Keratinocyte (primary cell): ENCODE results near the gene MID1. TPM values are rescaled to one million over a fixed set of nuclear protein-coding genes. Genes with fewer than 3 reads are reported as not detected.

Source experiments
- DNase-seq: peaks from one replicate; pipeline ENCODE4 v3.0.0-alpha.2; 2011; ENCODE audit warnings: low read depth, missing footprints, low spot score
- FAIRE-seq: peaks from 2 replicates; lab custom pipeline; 2011; peaks lifted over from hg19 to GRCh38; lab: Jason Lieb, UNC
- H2AFZ ChIP-seq: 2 replicates; pipeline ENCODE4 v1.6.0; 2012; ENCODE audit warnings: low read length, control low read depth, inconsistent platforms; ENCODE audit not compliant: control insufficient read depth
- H3K27ac ChIP-seq: 2 replicates; pipeline ENCODE4 v1.5.1; 2011; ENCODE audit warnings: low read length; ENCODE audit not compliant: control insufficient read depth, insufficient read depth
- H3K27me3 ChIP-seq: 3 replicates; pipeline ENCODE4 v1.6.0; 2011; ENCODE audit warnings: low read length; ENCODE audit not compliant: control insufficient read depth, insufficient read depth; ENCODE audit errors: extremely low read depth
- H3K36me3 ChIP-seq, 2 experiments: 2 replicates in 1 of 2; 3 replicates in 1 of 2; pipeline ENCODE4 v1.5.1; 2011; ENCODE audit warnings: low read length in 2 of 2, mild to moderate bottlenecking in 1 of 2; ENCODE audit not compliant: control insufficient read depth in 2 of 2, insufficient read depth in 2 of 2; ENCODE audit errors: extremely low read depth in 1 of 2
- H3K4me1 ChIP-seq: 3 replicates; pipeline ENCODE4 v1.5.1; 2011; ENCODE audit warnings: low read length; ENCODE audit not compliant: control insufficient read depth, insufficient read depth; ENCODE audit errors: extremely low read depth
- H3K4me2 ChIP-seq: 3 replicates; pipeline ENCODE4 v1.6.0; 2011; ENCODE audit warnings: low read depth, low read length; ENCODE audit not compliant: control insufficient read depth, insufficient read depth; ENCODE audit errors: extremely low read depth
- H3K4me3 ChIP-seq, 3 experiments: fragments of 200-600 bp in 1 of 3; sonication (generic) in 1 of 3; 2 replicates in 2 of 3; 3 replicates in 1 of 3; pipeline ENCODE4 v1.5.1; 2011 to 2016; ENCODE audit warnings: low read length in 3 of 3, mild to moderate bottlenecking in 3 of 3, control low read depth in 2 of 3, inconsistent platforms in 1 of 3, low read depth in 1 of 3, mixed read lengths in 1 of 3, mixed run types in 1 of 3, moderate library complexity in 1 of 3; ENCODE audit not compliant: control insufficient read depth in 2 of 3, insufficient read depth in 2 of 3; ENCODE audit errors: extremely low read depth in 1 of 3
- H3K79me2 ChIP-seq: 2 replicates; pipeline ENCODE4 v1.6.0; 2012; ENCODE audit warnings: low read length; ENCODE audit not compliant: control insufficient read depth, insufficient read depth
- H3K9ac ChIP-seq: 3 replicates; pipeline ENCODE4 v1.6.0; 2011; ENCODE audit warnings: low read length; ENCODE audit not compliant: control insufficient read depth, insufficient read depth; ENCODE audit errors: extremely low read depth
- H3K9me1 ChIP-seq: 3 replicates; pipeline ENCODE4 v1.6.0; 2011; ENCODE audit warnings: low read length; ENCODE audit not compliant: control insufficient read depth, insufficient read depth; ENCODE audit errors: extremely low read depth
- H3K9me3 ChIP-seq: 2 replicates; pipeline ENCODE4 v1.5.1; 2012; ENCODE audit warnings: low read depth, low read length; ENCODE audit not compliant: control insufficient read depth
- H4K20me1 ChIP-seq: 3 replicates; pipeline ENCODE4 v1.6.0; 2011; ENCODE audit warnings: low read length; ENCODE audit not compliant: control insufficient read depth, insufficient read depth; ENCODE audit errors: extremely low read depth
- CTCF ChIP-seq, 3 experiments: IDR thresholded peaks in 1 of 3; conservative IDR thresholded peaks in 1 of 3; optimal IDR thresholded peaks in 1 of 3; 2 replicates in 2 of 3; 3 replicates in 1 of 3; pipeline versions ENCODE3 to v1.5.1; 2011; ENCODE audit warnings: low read length in 3 of 3, mild to moderate bottlenecking in 3 of 3, moderate library complexity in 2 of 3, control low read depth in 1 of 3, inconsistent platforms in 1 of 3; ENCODE audit not compliant: insufficient read depth in 2 of 3; ENCODE audit errors: extremely low read depth in 1 of 3
- EZH2 ChIP-seq: IDR thresholded peaks from one replicate; pipeline ENCODE4 v1.6.1; 2012; ENCODE audit warnings: inconsistent platforms, mild to moderate bottlenecking, low read length, moderate library complexity
- dilution Hi-C: fragments of 300-500 bp; cut with MboI; formaldehyde crosslinking; loops from one replicate; pipeline ENCODE4 v1.7.0; 2020; ENCODE audit warnings: low sequenced_read_pairs; ENCODE audit not compliant: extremely low pct_ligation_motif_present
- polyA plus RNA-seq, 5 experiments: library from polyadenylated mRNA; depleted of rRNA in 3 of 5; stranded (reverse) in 3 of 5; stranded (forward) in 1 of 5; unstranded in 1 of 5; fragments of >200 nt; gene quantifications; 1 replicate in 1 of 5; 2 replicates in 3 of 5; 3 replicates in 1 of 5; pipeline versions ENCODE4 v1.2.1 to v1.2.3, GENCODE V29; 2011 to 2012; ENCODE audit warnings: missing spikeins in 2 of 5, low read depth in 1 of 5, low replicate concordance in 1 of 5

MID1 gene
- polyA plus RNA-seq, 1 donor (not counting 4 experiments of a cell fraction or from before 2014, with no cell fraction given) = 9.2 TPM

DNA sequence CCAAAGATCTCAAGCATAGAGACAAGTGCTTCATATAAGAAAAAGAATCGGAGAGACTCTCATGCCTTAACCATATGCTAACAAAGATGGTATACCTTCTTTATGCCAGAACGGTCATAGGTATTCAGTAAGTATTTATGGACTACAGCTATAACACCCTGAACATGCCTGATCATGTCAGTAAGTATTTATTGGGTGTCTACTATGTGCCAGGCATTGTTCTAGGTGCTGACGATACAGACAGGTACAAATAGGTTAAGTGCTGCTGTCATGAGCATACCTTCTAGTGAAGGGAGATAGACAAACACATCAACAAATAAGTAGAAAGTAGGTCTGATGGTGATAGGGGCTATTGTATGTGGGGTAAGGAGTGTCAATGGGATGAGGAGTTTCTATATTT lies 9.5 kb upstream of the MID1 start:
- no peaks in the 10 kb centered on the region for H3K79me2 ChIP-seq
- H3K4me1 ChIP-seq = peaks cover 54% of the 10 kb centered on the region
- H3K27me3 ChIP-seq = no peaks in the 10 kb centered on the region
- no peaks in the 10 kb centered on the region for H3K9me1 ChIP-seq
- H3K4me3 ChIP-seq = no peak overlapping the region
- no peak overlapping the region for H3K9ac ChIP-seq
- no peak overlapping the region for H2AFZ ChIP-seq
- TF ChIP-seq EZH2 (no peak), CTCF (optimal IDR thresholded peaks at IDR 0.05 in 1 of 3, IDR thresholded peaks at IDR 0.05 in 1 of 3, conservative IDR thresholded peaks at IDR 0.05 in 1 of 3; ENCODE audit: extremely low read depth in 1 of 3, insufficient read depth in 2 of 3, low read length in 3 of 3) (no peak)
- H3K27ac ChIP-seq = peak overlapping the region; percentile 69
- H4K20me1 ChIP-seq = no peaks in the 10 kb centered on the region
- DNase-seq = no peak
- dilution Hi-C loops = no loop called here
- peak; percentile 17 for FAIRE-seq
- no peaks in the 10 kb centered on the region for H3K36me3 ChIP-seq
- peak overlapping the region; percentile 4 for H3K4me2 ChIP-seq
- H3K9me3 ChIP-seq = no peaks in the 10 kb centered on the region

DNA sequence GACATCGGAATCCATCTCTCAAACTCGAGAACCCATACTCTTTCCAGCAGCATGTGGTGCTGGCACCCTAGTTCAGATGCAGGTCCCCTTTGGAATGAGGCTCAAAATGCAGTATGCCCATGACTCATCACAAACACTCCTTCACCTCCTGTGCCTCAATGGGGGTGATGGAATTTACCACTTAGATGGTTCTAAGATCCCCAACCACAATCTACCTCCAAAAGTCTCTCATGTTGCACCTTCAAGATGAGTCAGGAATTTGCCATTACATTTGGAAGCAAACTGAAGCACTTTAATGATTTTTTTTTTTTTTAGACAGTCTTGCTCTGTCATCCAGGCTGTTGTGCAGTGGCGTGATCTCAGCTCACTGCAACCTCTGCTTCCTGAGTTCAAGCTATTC lies 8.5 kb upstream of the MID1 start:
- Histone ChIP-seq H3K9ac (no peak overlapping the region), H2AFZ (no peak overlapping the region), H3K4me2 (no peak overlapping the region), H3K79me2 (no peaks in the 10 kb centered on the region), H3K4me1 (peaks cover 47% of the 10 kb centered on the region), H3K36me3 (no peaks in the 10 kb centered on the region), H3K27ac (peak overlapping the region; percentile 59), H4K20me1 (no peaks in the 10 kb centered on the region), H3K9me3 (no peaks in the 10 kb centered on the region), H3K9me1 (no peaks in the 10 kb centered on the region), H3K27me3 (no peaks in the 10 kb centered on the region), H3K4me3 (no peak overlapping the region)
- peak; percentile 75 for DNase-seq
- FAIRE-seq = peak; percentile 67
- dilution Hi-C loops = no loop called here
- TF ChIP-seq EZH2 = no peak
- TF ChIP-seq CTCF (optimal IDR thresholded peaks at IDR 0.05 in 1 of 3, IDR thresholded peaks at IDR 0.05 in 1 of 3, conservative IDR thresholded peaks at IDR 0.05 in 1 of 3; ENCODE audit: extremely low read depth in 1 of 3, insufficient read depth in 2 of 3, low read length in 3 of 3) = no peak
